HepG2 (cell line): ENCODE data around the gene PTPRD. TPM values are rescaled to one million over a fixed set of nuclear protein-coding genes. Genes with fewer than 3 reads are reported as not detected.

ENCODE experiments used
- ATAC-seq: fragments of 200-7000 bp; cut with Tn5 transposase; 3 replicates; pipeline ENCODE4 v1.9.1; 2020; ENCODE audit warnings: mild to moderate bottlenecking, moderate library complexity
- BruUV-seq: library from RNA; stranded (reverse); fragments of 400-500 nt; replicated peaks from 2 replicates; lab custom pipeline; 2021; lab: Mats Ljungman, UMichigan
- CTCF ChIA-PET: fragments of 300-600 bp; formaldehyde crosslinking; extraction: SDS; loops from one replicate; lab custom pipeline; 2021; ENCODE audit warnings: low total read pairs, inconsistent platforms, low intra/inter-chr PET ratio; lab: Yijun Ruan, JAX
- POLR2A ChIA-PET: fragments of 350-600 bp; sonication (Branson Sonifier 250); formaldehyde crosslinking; loops from one replicate; lab custom pipeline; 2020; ENCODE audit warnings: antibody characterized with exemption, inconsistent platforms; lab: Yijun Ruan, JAX
- DNase-seq: peaks from one replicate; pipeline ENCODE4 v3.0.0-alpha.2; 2015; ENCODE audit warnings: low spot score
- FAIRE-seq: peaks from 3 replicates; lab custom pipeline; 2011; peaks lifted over from hg19 to GRCh38; lab: Jason Lieb, UNC
- H2AFZ ChIP-seq: one replicate; pipeline ENCODE4 v1.6.1; 2011; ENCODE audit warnings: low read length, inconsistent platforms
- H3K27ac ChIP-seq: fragments of 300-600 bp; 3 replicates; pipeline ENCODE4 v1.8.0; 2011; ENCODE audit warnings: mixed run types, mild to moderate bottlenecking, mixed read lengths, low read length, inconsistent platforms; ENCODE audit not compliant: insufficient read depth; ENCODE audit errors: extremely low read length
- H3K27me3 ChIP-seq, 2 experiments: fragments of 200-600 bp in 1 of 2; 2 replicates in 1 of 2; 3 replicates in 1 of 2; pipeline versions ENCODE4 v1.6.0 to v1.8.0; 2011; ENCODE audit warnings: low read length in 2 of 2, mild to moderate bottlenecking in 2 of 2, moderate library complexity in 2 of 2, inconsistent platforms in 1 of 2; ENCODE audit not compliant: insufficient read depth in 2 of 2, control insufficient read depth in 1 of 2
- H3K36me3 ChIP-seq, 2 experiments: fragments of 200-600 bp in 1 of 2; replicated peaks in 1 of 2; 2 replicates in 1 of 2; 3 replicates in 1 of 2; pipeline versions ENCODE4 v1.5.1 to v1.8.0; 2011; ENCODE audit warnings: low read length in 2 of 2, inconsistent platforms in 1 of 2; ENCODE audit not compliant: insufficient read depth in 2 of 2, control insufficient read depth in 1 of 2
- H3K4me1 ChIP-seq: 2 replicates; pipeline ENCODE4 v1.5.1; 2012; ENCODE audit warnings: low read length, inconsistent platforms; ENCODE audit not compliant: insufficient read depth
- H3K4me2 ChIP-seq: 2 replicates; pipeline ENCODE4 v1.6.0; 2011; ENCODE audit warnings: low read depth, low read length, inconsistent platforms
- H3K4me3 ChIP-seq, 3 experiments: fragments of 200-600 bp in 1 of 3; sonication (generic), shearing (Covaris generic) in 1 of 3; replicated peaks in 1 of 3; 2 replicates each; pipeline ENCODE4 v1.5.1; 2011 to 2016; ENCODE audit warnings: low read length in 3 of 3, inconsistent platforms in 2 of 3, low read depth in 2 of 3, mild to moderate bottlenecking in 2 of 3, control low read depth in 1 of 3, mixed read lengths in 1 of 3; ENCODE audit not compliant: insufficient read depth in 1 of 3
- H3K79me2 ChIP-seq: one replicate; pipeline ENCODE4 v1.6.1; 2011; ENCODE audit warnings: low read length, inconsistent platforms; ENCODE audit not compliant: insufficient read depth
- H3K9ac ChIP-seq: 2 replicates; pipeline ENCODE4 v1.6.0; 2011; ENCODE audit warnings: mild to moderate bottlenecking, low read depth, low read length, inconsistent platforms; ENCODE audit not compliant: insufficient read depth
- H3K9me3 ChIP-seq: 2 replicates; pipeline ENCODE4 v1.5.1; 2012; ENCODE audit warnings: mild to moderate bottlenecking, low read length
- H4K20me1 ChIP-seq: 2 replicates; pipeline ENCODE4 v1.6.0; 2011; ENCODE audit warnings: inconsistent platforms, mild to moderate bottlenecking, low read length, moderate library complexity; ENCODE audit not compliant: insufficient read depth
- NBN ChIP-seq: fragments of 450-650 bp; conservative IDR thresholded peaks from 2 replicates; pipeline ENCODE4 v1.6.1; 2017
- SIN3B ChIP-seq: fragments of 150-350 bp; IDR thresholded peaks from 2 replicates; pipeline ENCODE4 v1.6.1; 2014; ENCODE audit warnings: low read length
- WGBS: methylation state at CpG from one replicate; pipeline ENCODE4 v1.1.6; 2017; ENCODE audit warnings: low lambda C conversion rate; 5-methylcytosine and 5-hydroxymethylcytosine counted together
- in situ Hi-C: cut with HindIII; loops from 2 replicates; pipeline ENCODE4 v1.10.0; 2017; ENCODE audit warnings: low pct_unique_long_range_greater_than_20kb; ENCODE audit not compliant: extremely low pct_ligation_motif_present
- intact Hi-C: fragments of 100-400 bp; cut with micrococcal nuclease; formaldehyde crosslinking; loops from one replicate; pipeline ENCODE4 v1.10.0; 2022; ENCODE audit not compliant: unreplicated experiment
- polyA plus RNA-seq, 8 experiments: library from polyadenylated mRNA; depleted of rRNA in 3 of 8; stranded (reverse) in 7 of 8; unstranded in 1 of 8; fragments of >200 nt; fragmentation: Illumina TruSeq in 4 of 8; extraction: Trizol in 4 of 8; gene quantifications; 2 replicates each; pipeline versions ENCODE4 v1.2.1 to v1.2.3, GENCODE V29; 2011 to 2016; ENCODE audit warnings: low read depth in 4 of 8, missing spikeins in 1 of 8, mixed read lengths in 1 of 8; ENCODE audit not compliant: insufficient read depth in 1 of 8
- total RNA-seq, 5 experiments: library from RNA; depleted of rRNA; stranded (reverse); fragments of >200 nt; fragmentation: Illumina TruSeq; extraction: Trizol; gene quantifications; 2 replicates each; pipeline ENCODE4 v1.2.3, GENCODE V29; 2016; ENCODE audit warnings: low read depth in 1 of 5
- TF ChIP-seq, protein P1 (sequence below): sonication (generic); formaldehyde crosslinking; IDR thresholded peaks from 2 replicates; pipeline ENCODE4 v1.4.0; 2020; ENCODE audit warnings: missing genetic modification reagents, low read depth, mild to moderate bottlenecking, borderline replicate concordance
- TF ChIP-seq, protein P2 (sequence below): sonication (generic); formaldehyde crosslinking; IDR thresholded peaks from 2 replicates; pipeline ENCODE4 v1.5.1; 2020; ENCODE audit warnings: mild to moderate bottlenecking, missing genetic modification reagents

Gene PTPRD
- total and polyA plus RNA-seq, 2 of the 13 experiments (the other 11 are each of a cell fraction or from before 2014, with no cell fraction given), result 0.05 TPM; not detected in 1

DNA sequence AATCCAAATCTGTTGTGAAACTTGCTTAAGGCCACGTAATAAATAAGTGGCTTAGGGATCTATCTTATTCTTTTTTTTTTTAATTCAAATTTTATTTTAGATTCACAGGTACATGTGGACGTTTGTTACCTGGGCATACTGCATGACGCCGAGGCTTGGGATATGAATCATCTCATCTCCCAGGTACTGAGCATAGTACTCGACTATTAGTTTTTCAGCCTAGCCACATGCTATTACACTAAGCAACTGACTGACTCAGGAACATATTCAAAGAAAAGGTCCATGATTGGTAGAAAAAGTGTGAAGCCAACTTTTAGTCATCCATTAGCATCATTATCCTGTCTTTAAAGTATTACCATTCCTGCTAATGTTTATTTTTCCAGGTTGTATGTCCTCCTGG, 1709.7 kb downstream of the PTPRD start:
- no peaks in the 10 kb centered on the region for H3K36me3 ChIP-seq
- no peak overlapping the region for H3K27ac ChIP-seq
- H3K27me3 ChIP-seq, result no peaks in the 10 kb centered on the region
- H3K9ac ChIP-seq, result no peak overlapping the region
- H2AFZ ChIP-seq, result no peak overlapping the region
- CTCF ChIA-PET, result no interaction called here
- POLR2A ChIA-PET, result no interaction called here
- H3K79me2 ChIP-seq, result no peaks in the 10 kb centered on the region
- FAIRE-seq, result no peak
- H4K20me1 ChIP-seq, result no peaks in the 10 kb centered on the region
- DNase-seq, result no peak
- ATAC-seq, result no peak
- H3K9me3 ChIP-seq, result no peaks in the 10 kb centered on the region
- H3K4me3 ChIP-seq, result no peak overlapping the region
- H3K4me2 ChIP-seq, result no peak overlapping the region
- TF ChIP-seq SIN3B, result no peak
- no peak for TF ChIP-seq NBN
- TF ChIP-seq, protein P1, sequence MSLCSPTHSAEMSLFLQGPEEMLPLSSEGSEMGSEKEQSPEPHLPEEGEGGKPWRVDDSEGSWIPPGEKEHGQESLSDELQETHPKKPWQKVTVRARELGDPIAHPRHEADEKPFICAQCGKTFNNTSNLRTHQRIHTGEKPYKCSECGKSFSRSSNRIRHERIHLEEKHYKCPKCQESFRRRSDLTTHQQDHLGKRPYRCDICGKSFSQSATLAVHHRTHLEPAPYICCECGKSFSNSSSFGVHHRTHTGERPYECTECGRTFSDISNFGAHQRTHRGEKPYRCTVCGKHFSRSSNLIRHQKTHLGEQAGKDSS, result no peak
- 2% methylated on average over 5 of the region's 5 CpGs for WGBS
- no peaks in the 10 kb centered on the region for H3K4me1 ChIP-seq
- in situ Hi-C loops, result no loop called here
- intact Hi-C loops, result no loop called here
- BruUV-seq, result no TSS peak

DNA sequence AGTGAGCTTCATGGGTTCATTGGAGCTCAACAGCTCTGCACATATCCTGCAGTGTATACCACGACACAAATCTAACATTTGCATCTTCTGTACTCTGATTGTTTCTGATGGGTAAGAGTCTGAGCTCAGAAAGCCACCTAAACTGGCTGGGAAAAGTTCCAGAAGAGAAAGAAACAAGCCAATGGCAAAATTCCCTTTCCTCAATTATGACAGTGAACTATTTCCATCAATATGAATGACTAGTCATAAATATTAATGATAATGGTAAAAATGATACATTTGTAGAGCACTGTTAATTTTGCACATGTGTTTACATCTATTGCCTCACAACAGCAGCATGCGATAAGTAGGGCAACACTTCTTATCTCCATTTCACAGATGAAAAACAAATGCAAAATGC, 1711.7 kb downstream of the PTPRD start:
- no peaks in the 10 kb centered on the region for H3K36me3 ChIP-seq
- in situ Hi-C loops (no loop called here), intact Hi-C loops (no loop called here)
- no peak overlapping the region for H2AFZ ChIP-seq
- WGBS, result 6% methylated on average over 2 of the region's 2 CpGs
- POLR2A ChIA-PET, result no interaction called here
- DNase-seq (no peak), ATAC-seq (no peak), FAIRE-seq (no peak)
- no peak overlapping the region for H3K4me3 ChIP-seq
- no peak overlapping the region for H3K9ac ChIP-seq
- no peaks in the 10 kb centered on the region for H3K27me3 ChIP-seq
- no peak overlapping the region for H3K4me2 ChIP-seq
- H3K4me1 ChIP-seq, result no peaks in the 10 kb centered on the region
- no peaks in the 10 kb centered on the region for H3K9me3 ChIP-seq
- TF ChIP-seq, protein P2, sequence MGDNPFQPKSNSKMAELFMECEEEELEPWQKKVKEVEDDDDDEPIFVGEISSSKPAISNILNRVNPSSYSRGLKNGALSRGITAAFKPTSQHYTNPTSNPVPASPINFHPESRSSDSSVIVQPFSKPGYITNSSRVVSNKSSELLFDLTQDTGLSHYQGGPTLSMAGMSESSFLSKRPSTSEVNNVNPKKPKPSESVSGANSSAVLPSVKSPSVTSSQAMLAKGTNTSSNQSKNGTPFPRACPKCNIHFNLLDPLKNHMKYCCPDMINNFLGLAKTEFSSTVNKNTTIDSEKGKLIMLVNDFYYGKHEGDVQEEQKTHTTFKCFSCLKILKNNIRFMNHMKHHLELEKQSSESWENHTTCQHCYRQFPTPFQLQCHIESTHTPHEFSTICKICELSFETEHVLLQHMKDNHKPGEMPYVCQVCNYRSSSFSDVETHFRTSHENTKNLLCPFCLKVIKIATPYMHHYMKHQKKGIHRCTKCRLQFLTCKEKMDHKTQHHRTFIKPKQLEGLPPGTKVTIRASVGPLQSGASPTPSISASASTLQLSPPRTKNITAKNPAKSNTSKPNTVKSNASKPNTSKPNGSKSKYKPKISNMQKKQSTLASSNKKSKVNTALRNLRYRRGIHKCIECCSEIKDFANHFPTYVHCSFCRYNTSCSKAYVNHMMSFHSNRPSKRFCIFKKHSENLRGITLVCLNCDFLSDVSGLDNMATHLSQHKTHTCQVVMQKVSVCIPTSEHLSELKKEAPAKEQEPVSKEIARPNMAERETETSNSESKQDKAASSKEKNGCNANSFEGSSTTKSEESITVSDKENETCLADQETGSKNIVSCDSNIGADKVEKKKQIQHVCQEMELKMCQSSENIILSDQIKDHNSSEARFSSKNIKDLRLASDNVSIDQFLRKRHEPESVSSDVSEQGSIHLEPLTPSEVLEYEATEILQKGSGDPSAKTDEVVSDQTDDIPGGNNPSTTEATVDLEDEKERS, result no peak
- no TSS peak for BruUV-seq
- CTCF ChIA-PET, result no interaction called here
- no peaks in the 10 kb centered on the region for H3K79me2 ChIP-seq
- H4K20me1 ChIP-seq, result no peaks in the 10 kb centered on the region
- no peak overlapping the region for H3K27ac ChIP-seq
